GM21447 (cell line): ENCODE measurements around the gene ANO6.

Source experiments
- ATAC-seq: cut with Tn5 transposase; IDR thresholded peaks from one replicate; pipeline ENCODE4 v1.9.1; 2021; ENCODE audit not compliant: unreplicated experiment

Gene ANO6

GRCh38 chr12:45279931-45280830 is 64.3 kb downstream of the ANO6 start:
- no peak for ATAC-seq

DNA sequence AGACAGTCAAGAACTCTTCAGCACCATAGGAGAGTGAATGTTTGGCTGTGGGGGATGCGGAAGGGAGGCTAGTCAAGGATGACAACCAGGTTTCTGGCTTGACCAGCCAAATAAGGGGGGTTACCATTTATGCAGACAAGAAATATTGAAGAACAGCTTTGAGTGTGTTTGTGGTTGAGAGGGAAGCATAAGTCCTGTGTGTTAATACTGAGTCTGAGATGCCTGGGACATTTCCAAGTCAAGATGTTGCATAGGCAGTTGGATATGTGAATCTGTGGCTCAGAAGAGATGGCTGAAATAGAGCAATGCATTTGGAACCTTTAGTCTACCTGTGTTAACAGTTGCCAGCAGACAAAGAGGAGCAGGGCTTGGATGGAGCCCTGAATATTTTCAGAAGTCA is 66.1 kb downstream of the ANO6 start:
- no peak for ATAC-seq

GRCh38 chr12:45282411-45282810 is 66.5 kb downstream of the ANO6 start:
- ATAC-seq: no peak

DNA sequence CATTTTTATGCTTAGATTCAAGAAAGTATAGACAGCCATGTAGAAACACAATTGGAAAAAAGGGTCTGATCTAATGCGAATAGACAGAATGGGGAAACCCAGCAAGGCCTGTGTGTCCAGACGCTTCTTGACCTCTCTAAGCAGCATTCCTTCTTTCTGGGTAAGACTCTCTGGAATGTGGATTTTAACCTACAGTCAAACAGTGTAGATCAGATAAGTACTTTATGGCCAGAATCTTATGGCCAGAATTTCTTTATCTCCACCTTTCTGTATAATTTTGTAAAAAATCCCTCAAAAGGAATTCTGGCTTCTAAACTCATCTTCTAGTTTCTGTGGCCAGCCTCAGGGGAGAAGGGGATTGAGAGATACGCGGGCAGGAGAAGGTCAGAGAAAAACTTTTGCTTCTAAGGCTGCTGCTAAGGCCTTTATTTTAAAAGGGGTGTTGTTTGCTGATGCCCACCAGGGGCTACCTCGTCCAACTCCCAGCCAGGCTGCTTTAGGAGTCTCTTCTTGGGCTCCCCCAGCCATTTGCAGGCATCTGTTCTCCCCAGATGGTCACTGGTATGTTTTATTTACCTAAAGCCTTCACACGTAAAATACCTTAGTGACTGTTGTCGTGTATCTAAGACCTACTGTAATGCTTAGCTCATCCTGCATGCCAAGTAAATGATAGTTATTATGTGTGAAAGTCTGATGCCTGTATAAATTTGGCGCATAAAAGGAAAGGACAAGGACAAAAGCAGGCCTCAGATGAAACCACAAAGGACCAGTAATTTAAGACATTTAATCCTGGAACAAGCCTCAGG is 68.4 kb downstream of the ANO6 start:
- no peak for ATAC-seq

- no peak for ATAC-seq
Measured at GRCh38 chr12:45285717-45286116, 69.8 kb downstream of the ANO6 start.

GRCh38 chr12:45286621-45287020 is 70.7 kb downstream of the ANO6 start:
- ATAC-seq: no peak

DNA sequence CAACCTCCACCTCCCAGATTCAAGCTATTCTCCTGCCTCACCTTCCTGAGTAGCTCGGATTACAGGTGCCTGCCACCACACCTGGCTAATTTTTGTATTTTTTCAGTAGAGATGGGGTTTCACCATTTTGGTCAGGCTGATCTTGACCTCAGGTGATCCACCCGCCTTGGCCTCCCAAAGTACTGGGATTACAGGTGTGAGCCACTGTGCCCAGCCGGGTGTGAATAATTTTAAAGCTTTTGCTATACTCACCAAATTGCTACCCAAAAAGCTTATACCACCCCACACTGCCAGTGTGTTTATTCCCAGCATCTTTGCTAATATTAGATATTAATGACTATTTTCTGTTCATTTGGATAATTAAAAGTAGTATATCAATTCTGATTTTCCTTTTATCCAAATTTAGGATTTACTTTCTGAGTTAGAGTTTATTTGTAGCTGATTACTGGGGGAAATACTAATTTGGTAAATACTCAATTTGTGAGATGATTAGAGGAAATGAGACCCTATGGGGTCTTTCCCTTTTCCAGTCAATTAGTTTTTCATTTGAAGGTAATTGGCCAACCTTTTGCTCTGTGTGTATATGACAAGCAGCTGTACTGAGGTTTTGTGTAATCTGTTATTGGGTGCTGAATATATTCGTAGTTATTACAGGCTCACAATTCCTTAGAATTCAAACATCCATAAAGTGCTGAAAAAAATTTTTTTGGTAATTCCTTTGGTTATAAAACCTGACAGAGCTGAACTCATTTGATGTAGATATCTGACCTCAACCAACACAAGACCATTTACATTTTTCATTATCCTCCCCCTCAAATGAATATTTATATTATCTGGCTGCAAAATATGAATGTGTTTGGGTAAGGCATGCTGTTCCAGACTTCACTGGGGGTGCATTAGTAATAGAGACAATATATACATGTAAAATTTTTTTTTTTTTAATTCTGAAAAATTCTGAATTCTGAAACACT is 73.6 kb downstream of the ANO6 start:
- no peak for ATAC-seq

DNA sequence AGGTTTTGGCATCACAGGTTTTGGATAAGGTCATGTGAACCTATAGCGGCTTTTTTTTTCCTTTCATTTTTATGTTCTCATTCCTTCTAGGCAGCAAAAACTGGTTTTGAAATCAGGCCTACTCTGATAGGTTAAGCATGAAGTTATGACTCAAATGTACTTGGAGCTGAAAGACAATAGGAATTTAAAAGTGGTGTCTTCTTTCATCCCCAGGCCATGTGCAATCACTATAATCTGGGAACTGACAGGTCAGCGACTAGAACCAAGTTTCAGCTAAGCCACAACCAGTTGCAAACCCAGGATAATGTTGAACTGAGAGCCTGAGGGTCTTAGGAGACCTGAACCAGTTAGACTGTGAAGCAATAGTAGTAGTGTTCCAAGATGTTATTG is 74.3 kb downstream of the ANO6 start:
- no peak for ATAC-seq

- no peak for ATAC-seq
Measured at GRCh38 chr12:45291518-45291917, 75.6 kb downstream of the ANO6 start.

DNA sequence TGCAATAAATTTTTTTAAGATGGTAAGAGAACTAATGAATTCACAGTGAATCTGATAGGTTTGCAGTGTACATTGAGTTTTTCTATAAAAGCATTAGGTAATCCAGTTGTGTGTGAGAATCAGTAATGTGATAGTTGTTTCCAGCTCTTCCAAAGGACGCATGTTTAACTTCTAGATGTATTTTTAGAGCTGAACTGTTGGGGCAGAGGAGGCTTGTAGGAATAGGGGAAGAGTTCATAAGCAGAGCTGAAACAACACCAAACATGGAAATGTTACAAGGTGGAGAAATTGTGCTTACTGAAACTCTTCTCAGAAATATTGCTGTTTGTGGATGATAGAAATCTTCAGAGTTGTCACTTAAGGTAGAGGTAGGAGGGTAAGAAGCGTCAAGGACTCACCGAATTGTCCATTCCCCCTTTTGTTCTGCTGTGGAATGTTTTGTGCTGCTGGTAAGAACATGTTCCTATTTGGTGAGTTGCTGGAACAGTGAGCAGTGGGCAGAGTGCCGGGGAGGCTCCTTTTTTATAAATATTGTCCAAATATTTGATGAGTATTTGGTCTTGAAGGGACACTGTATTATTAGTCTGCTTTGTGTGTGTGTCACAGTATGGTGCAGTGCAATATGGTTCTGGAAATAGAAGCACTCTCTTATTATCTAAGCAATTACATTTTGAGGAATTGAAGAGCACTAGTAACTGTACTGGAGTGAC is 76.7 kb downstream of the ANO6 start:
- no peak for ATAC-seq

- no peak for ATAC-seq
Measured at GRCh38 chr12:45294906-45295305, 79.0 kb downstream of the ANO6 start.

- no peak for ATAC-seq
Measured at GRCh38 chr12:45296046-45296586, 80.2 kb downstream of the ANO6 start.

DNA sequence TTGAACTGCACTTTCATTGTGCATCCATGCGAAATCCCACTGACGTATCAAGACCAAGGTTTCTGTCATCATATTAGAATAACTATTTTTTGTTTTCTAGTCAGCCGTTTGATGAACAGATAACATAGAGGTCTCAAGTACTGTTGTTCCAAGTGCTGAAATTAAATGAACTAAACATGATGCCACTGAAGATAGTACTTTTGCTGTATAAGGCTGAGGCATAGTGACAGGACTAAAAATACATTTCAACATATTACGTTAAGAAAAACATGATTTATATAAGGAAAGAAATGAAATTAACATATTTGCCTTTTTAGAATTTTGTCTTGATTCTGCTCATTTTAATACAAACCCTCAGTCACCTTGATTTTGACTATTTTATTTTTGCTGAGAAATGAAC is 82.2 kb downstream of the ANO6 start:
- ATAC-seq: no peak

DNA sequence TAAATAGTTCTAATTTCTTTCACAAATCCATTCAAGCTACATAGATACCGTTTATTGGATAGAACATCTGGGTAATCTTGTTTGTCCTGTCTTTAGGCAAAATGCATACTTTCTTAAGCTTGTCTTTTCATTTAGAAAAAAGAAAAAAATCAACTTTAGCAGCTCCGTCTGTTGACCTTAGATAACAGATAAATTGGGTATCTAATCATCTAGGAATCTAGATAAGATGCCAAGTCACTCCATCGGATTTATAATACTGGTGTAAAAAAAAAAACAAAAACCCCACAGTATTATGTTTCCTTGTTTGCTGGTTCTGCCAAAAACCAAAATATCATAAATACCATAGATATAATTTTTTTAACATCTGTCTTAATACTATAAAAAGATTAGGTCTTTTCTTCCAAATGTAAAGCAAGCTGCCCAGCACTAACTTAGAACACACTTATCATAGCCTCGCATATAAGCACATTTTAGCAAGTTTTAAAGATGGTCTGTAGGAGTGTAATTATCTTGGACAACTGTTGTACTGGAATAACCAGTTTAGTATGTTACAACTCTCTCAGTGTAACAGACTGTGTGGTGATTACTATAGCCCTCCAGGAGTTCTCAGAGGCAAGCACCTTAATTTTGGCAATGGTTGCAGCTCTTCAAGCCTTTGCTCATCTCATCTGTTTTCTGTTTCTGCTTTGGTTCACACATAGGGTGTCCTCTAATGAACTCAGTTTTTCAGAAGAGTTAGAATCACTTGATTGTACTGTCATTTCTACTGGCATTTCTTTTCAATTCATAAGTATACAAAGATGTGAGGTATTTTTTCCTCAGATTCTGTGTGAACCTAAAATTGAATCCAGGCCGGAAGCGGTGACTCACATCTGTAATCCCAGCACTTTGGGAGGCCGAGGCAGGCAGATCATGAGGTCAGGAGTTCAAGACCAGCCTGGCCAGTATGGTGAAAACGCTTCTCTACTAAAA is 83.1 kb downstream of the ANO6 start:
- ATAC-seq: no peak

DNA sequence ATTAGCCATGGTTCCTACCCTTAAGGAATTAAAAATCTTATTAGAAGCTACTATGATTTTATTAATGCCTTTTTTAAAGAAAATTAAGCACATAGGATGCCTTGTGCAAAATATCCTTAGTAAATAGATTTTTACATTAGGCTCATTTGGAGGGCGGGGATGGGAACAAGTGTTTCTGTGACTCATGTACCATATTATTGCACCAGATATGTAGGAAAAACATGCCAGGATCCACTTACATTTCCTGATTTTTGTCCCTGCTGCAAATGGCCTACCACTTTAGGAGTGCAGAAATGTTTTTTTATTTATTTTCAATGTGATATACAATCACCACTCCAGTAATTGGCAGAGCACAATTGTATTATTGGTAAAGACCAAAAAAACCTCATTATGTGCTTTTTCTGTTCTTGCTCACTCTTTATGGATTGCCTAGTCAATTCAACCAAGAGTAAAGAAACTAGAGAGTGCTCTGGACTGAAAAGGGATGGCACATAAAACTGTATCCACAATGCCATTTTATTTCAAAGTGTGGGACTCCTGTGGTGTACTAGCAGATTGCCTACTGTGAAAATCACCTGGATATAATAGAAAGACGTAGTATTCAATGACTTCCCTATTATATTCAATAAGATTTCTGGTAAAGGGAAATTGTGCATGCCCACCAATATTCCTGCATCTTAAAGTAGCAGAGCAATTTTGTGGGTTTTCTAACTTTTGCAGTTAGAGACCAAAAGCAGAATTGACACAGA is 86.9 kb downstream of the ANO6 start:
- ATAC-seq: no peak

DNA sequence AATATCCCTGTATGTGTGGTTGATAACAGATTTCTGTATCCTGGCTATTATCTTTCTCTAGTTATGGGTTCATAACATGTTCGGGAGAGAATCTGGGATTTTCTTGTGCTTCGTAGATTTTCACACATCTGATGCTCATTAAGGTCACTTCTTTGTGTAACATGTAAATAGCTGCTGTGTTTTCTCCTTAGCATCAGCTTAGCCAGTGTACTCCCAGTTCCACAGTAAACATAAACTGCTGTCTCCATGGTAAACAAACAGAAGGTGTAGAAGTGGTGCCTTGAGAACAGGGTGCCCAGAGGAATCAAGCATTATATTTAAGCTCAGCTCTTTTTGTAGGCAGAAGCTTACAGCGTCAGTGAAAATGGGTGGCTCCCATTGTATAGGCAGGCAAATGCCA is 88.0 kb downstream of the ANO6 start:
- no peak for ATAC-seq

GRCh38 chr12:45304514-45305178 is 88.8 kb downstream of the ANO6 start:
- ATAC-seq: no peak

GRCh38 chr12:45305907-45306306 is 90.0 kb downstream of the ANO6 start:
- ATAC-seq: no peak
